IMR-90 (cell line): Measurements from ENCODE around the gene SFT2D2. TPM values are rescaled to one million over a fixed set of nuclear protein-coding genes. Genes with fewer than 3 reads are reported as not detected.

Source experiments
- ATAC-seq: fragments of 200-7000 bp; cut with Tn5 transposase; 2 replicates; pipeline ENCODE4 v1.9.1; 2020; ENCODE audit warnings: low read depth, mild to moderate bottlenecking, moderate library complexity
- BruUV-seq: library from RNA; stranded (reverse); fragments of 400-500 nt; replicated peaks from 2 replicates; lab custom pipeline; 2021; lab: Mats Ljungman, UMichigan
- CTCF ChIA-PET: fragments of 300-600 bp; formaldehyde crosslinking; extraction: SDS; loops from one replicate; lab custom pipeline; 2021; ENCODE audit warnings: antibody characterized with exemption; lab: Yijun Ruan, JAX
- POLR2A ChIA-PET: fragments of 300-600 bp; sonication (Branson Sonifier 250); formaldehyde crosslinking; loops from one replicate; lab custom pipeline; 2022; ENCODE audit warnings: antibody characterized with exemption; ENCODE audit not compliant: unreplicated experiment; lab: Charles Lee
- DNase-seq: peaks from one replicate; pipeline ENCODE4 v3.0.0; 2013
- H2AFZ ChIP-seq: replicated peaks from 2 replicates; pipeline ENCODE3; 2013; ENCODE audit warnings: low read length, mild to moderate bottlenecking; ENCODE audit not compliant: poor library complexity
- H2AK5ac ChIP-seq: 2 replicates; pipeline ENCODE4 v1.6.1; 2013; ENCODE audit warnings: low read depth, low read length, inconsistent platforms
- H2AK9ac ChIP-seq: replicated peaks from 2 replicates; pipeline ENCODE3; 2013; ENCODE audit warnings: mild to moderate bottlenecking, low read depth, low read length, moderate library complexity; ENCODE audit not compliant: poor library complexity
- H2BK120ac ChIP-seq: 2 replicates; pipeline ENCODE4 v1.6.1; 2013; ENCODE audit warnings: low read depth, low read length, inconsistent platforms
- H2BK15ac ChIP-seq: 3 replicates; pipeline ENCODE4 v1.6.1; 2013; ENCODE audit warnings: low read depth, low read length, inconsistent platforms
- H2BK20ac ChIP-seq: 2 replicates; pipeline ENCODE4 v1.6.1; 2013; ENCODE audit warnings: low read depth, mild to moderate bottlenecking, inconsistent platforms, low read length, moderate library complexity
- H2BK5ac ChIP-seq: 2 replicates; pipeline ENCODE4 v1.6.1; 2013; ENCODE audit warnings: mild to moderate bottlenecking, low read depth, low read length, inconsistent platforms; ENCODE audit not compliant: poor library complexity, severe bottlenecking
- H3K14ac ChIP-seq: replicated peaks from 2 replicates; pipeline ENCODE4 v1.6.1; 2013; ENCODE audit warnings: low read depth, low read length, inconsistent platforms
- H3K18ac ChIP-seq: 2 replicates; pipeline ENCODE4 v1.6.1; 2013; ENCODE audit warnings: low read depth, low read length, control low read depth
- H3K23ac ChIP-seq: 2 replicates; pipeline ENCODE4 v1.6.1; 2013; ENCODE audit warnings: low read depth, low read length, inconsistent platforms
- H3K27ac ChIP-seq: 2 replicates; pipeline ENCODE4 v1.5.1; 2013; ENCODE audit warnings: mild to moderate bottlenecking, control low read depth, low read length; ENCODE audit not compliant: insufficient read depth
- H3K27me3 ChIP-seq: 2 replicates; pipeline ENCODE4 v1.6.1; 2013; ENCODE audit warnings: low read length; ENCODE audit not compliant: control insufficient read depth, insufficient read depth
- H3K36me3 ChIP-seq: 2 replicates; pipeline ENCODE4 v1.6.1; 2013; ENCODE audit warnings: low read length, mixed read lengths; ENCODE audit not compliant: control insufficient read depth, insufficient read depth
- H3K4ac ChIP-seq: 2 replicates; pipeline ENCODE4 v1.6.1; 2013; ENCODE audit warnings: low read depth, low read length, inconsistent platforms
- H3K4me1 ChIP-seq: 2 replicates; pipeline ENCODE4 v1.6.1; 2013; ENCODE audit warnings: low read length, mixed read lengths; ENCODE audit not compliant: control insufficient read depth, insufficient read depth
- H3K4me2 ChIP-seq: 2 replicates; pipeline ENCODE4 v1.6.1; 2013; ENCODE audit warnings: low read depth, mild to moderate bottlenecking, control low read depth, low read length, moderate library complexity
- H3K4me3 ChIP-seq: 2 replicates; pipeline ENCODE4 v1.5.1; 2013; ENCODE audit warnings: low read depth, mild to moderate bottlenecking, control low read depth, low read length, moderate library complexity; ENCODE audit not compliant: insufficient read depth
- H3K56ac ChIP-seq: 2 replicates; pipeline ENCODE4 v1.6.1; 2013; ENCODE audit warnings: low read length, inconsistent platforms; ENCODE audit not compliant: insufficient read depth; ENCODE audit errors: extremely low read depth
- H3K79me1 ChIP-seq, 2 experiments: 2 replicates each; pipeline ENCODE4 v1.6.1; 2013; ENCODE audit warnings: low read length in 2 of 2, inconsistent platforms in 1 of 2, low read depth in 1 of 2
- H3K9ac ChIP-seq: 2 replicates; pipeline ENCODE4 v1.6.1; 2013; ENCODE audit warnings: low read depth, low read length, control low read depth
- H3K9me1 ChIP-seq: 2 replicates; pipeline ENCODE4 v1.6.1; 2013; ENCODE audit warnings: low read length, inconsistent platforms; ENCODE audit not compliant: insufficient read depth
- H3K9me3 ChIP-seq: 2 replicates; pipeline ENCODE4 v1.6.1; 2013; ENCODE audit warnings: low read length; ENCODE audit not compliant: control insufficient read depth, insufficient read depth
- H4K20me1 ChIP-seq: 2 replicates; pipeline ENCODE4 v1.6.1; 2013; ENCODE audit warnings: low read length, inconsistent platforms; ENCODE audit not compliant: insufficient read depth
- H4K5ac ChIP-seq: 2 replicates; pipeline ENCODE4 v1.6.1; 2013; ENCODE audit warnings: mild to moderate bottlenecking, low read depth, low read length, control low read depth
- H4K8ac ChIP-seq, 2 experiments: 2 replicates each; pipeline ENCODE4 v1.6.1; 2013; ENCODE audit warnings: low read depth in 2 of 2, low read length in 2 of 2, control low read depth in 1 of 2, inconsistent platforms in 1 of 2
- H4K91ac ChIP-seq: 2 replicates; pipeline ENCODE4 v1.6.1; 2013; ENCODE audit warnings: low read depth, low read length, inconsistent platforms; ENCODE audit not compliant: insufficient read depth
- BHLHE40 ChIP-seq: fragments of 150-350 bp; IDR thresholded peaks from 2 replicates; pipeline ENCODE4 v1.6.1; 2016; ENCODE audit warnings: mild to moderate bottlenecking, low read depth, low read length
- CEBPB ChIP-seq: IDR thresholded peaks from 2 replicates; pipeline ENCODE4 v1.6.1; 2012; ENCODE audit warnings: low read depth, low read length, improper control_type of control experiment
- CHD1 ChIP-seq: IDR thresholded peaks from 2 replicates; pipeline ENCODE4 v1.6.1; 2012; ENCODE audit warnings: low read depth, low read length, improper control_type of control experiment
- ELK1 ChIP-seq: fragments of 150-350 bp; IDR thresholded peaks from 2 replicates; pipeline ENCODE4 v1.6.1; 2016; ENCODE audit warnings: low read depth, mild to moderate bottlenecking, low read length, moderate library complexity, borderline replicate concordance
- MAFK ChIP-seq: IDR thresholded peaks from 2 replicates; pipeline ENCODE4 v1.6.1; 2012; ENCODE audit warnings: low read depth, low read length, improper control_type of control experiment
- MAZ ChIP-seq: IDR thresholded peaks from 2 replicates; pipeline ENCODE4 v1.6.1; 2012; ENCODE audit warnings: low read depth, mild to moderate bottlenecking, low read length, improper control_type of control experiment, moderate library complexity, borderline replicate concordance
- MXI1 ChIP-seq: IDR thresholded peaks from 2 replicates; pipeline ENCODE4 v1.6.1; 2012; ENCODE audit warnings: low read depth, mild to moderate bottlenecking, low read length, moderate library complexity, borderline replicate concordance
- NFE2L2 ChIP-seq: fragments of 150-350 bp; IDR thresholded peaks from 2 replicates; pipeline ENCODE4 v1.6.1; 2016; ENCODE audit warnings: low read depth, mild to moderate bottlenecking, low read length
- RAD21 ChIP-seq: IDR thresholded peaks from 2 replicates; pipeline ENCODE4 v1.6.1; 2012; ENCODE audit warnings: low read length, improper control_type of control experiment
- RFX5 ChIP-seq: IDR thresholded peaks from 2 replicates; pipeline ENCODE4 v1.8.0; 2012; ENCODE audit warnings: low read depth, mild to moderate bottlenecking, low read length, moderate library complexity
- WGBS, 2 experiments: methylation state at CpG; one replicate each; pipeline versions ENCODE4 v1.1.5 to v1.1.7; 2013; ENCODE audit warnings: missing lambda C conversion rate in 2 of 2; ENCODE audit not compliant: insufficient read length in 1 of 2; ENCODE audit errors: extremely low coverage in 2 of 2; 5-methylcytosine and 5-hydroxymethylcytosine counted together
- dilution Hi-C: fragments of 300-500 bp; cut with HindIII; formaldehyde crosslinking; loops from one replicate; pipeline ENCODE4 v1.14.3; 2018; ENCODE audit warnings: low sequenced_read_pairs; ENCODE audit not compliant: unreplicated experiment
- in situ Hi-C: fragments of 300-500 bp; cut with MboI; formaldehyde crosslinking; loops from 3 replicates; pipeline ENCODE4 v1.14.3; 2019; ENCODE audit warnings: low sequenced_read_pairs, inconsistent platforms, mixed read lengths
- intact Hi-C: fragments of 100-400 bp; cut with micrococcal nuclease; formaldehyde crosslinking; loops from 2 replicates; pipeline ENCODE4 v1.10.0; 2022
- polyA plus RNA-seq, 3 experiments: library from polyadenylated mRNA; depleted of rRNA; stranded (reverse); fragments of >200 nt; gene quantifications; 2 replicates each; pipeline ENCODE4 v1.2.3, GENCODE V29; 2012; ENCODE audit warnings: low replicate concordance in 1 of 3
- total RNA-seq: library from RNA; depleted of rRNA; stranded (reverse); fragments of >200 nt; gene quantifications from 2 replicates; pipeline ENCODE4 v1.2.3, GENCODE V29; 2012
- TF ChIP-seq, protein P1 (sequence below): conservative IDR thresholded peaks from 2 replicates; pipeline ENCODE4 v1.5.1; 2012; ENCODE audit warnings: mild to moderate bottlenecking, low read depth, low read length, improper control_type of control experiment
- TF ChIP-seq, protein P2 (sequence below): fragments of 150-350 bp; IDR thresholded peaks from 2 replicates; pipeline ENCODE4 v1.6.1; 2017; ENCODE audit warnings: mild to moderate bottlenecking, antibody characterized with exemption, low read length, low read depth

Gene SFT2D2
- total and polyA plus RNA-seq, 2 of the 4 experiments (the other 2 are of a cell fraction) = 11.1 to 37.6 TPM

DNA sequence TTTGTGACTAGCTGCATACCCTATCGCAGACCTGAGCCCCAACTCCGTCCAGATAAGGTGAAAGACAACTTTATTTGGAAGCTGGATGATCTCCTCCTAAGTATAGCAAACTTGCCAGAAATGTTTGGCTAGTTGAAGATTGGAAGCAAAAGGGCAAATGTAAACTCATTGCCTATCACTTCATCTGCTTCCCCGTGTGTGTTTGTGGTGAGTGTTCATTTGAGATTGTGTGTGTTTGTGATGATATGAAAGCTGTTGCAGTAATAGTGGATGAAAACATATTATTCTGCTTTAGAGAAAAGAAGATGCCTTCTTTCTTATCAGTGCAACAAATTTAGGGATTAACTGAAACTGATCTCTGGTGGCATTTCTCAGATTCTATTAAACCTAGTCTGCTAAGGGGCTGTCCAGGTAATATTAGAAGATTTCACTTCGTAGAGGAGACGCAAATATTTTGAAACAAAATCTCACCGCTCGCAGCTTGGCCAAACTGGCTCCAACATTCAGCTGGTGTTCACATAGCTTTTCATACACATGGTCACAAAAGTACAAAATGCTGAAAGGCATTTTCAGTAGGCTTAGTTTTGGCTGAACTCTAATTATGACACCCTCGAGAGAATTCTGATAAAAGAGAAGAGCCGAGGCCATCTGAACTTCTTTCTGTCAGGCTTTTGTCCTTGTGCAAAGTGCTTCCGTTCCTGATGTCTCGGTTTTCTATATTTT lies 56.0 kb downstream of the SFT2D2 start:
- WGBS, 2 experiments = no CpG with 5 or more reads among the region's 11 CpGs

More for the DNA sequence above, 56.0 kb downstream of the SFT2D2 start:
- Histone ChIP-seq H3K4me1 (peaks cover 4% of the 10 kb centered on the region), H3K9ac (no peak overlapping the region), H2BK120ac (no peak overlapping the region), H3K56ac (no peak overlapping the region), H3K9me3 (no peaks in the 10 kb centered on the region), H3K79me1 (no peaks in the 10 kb centered on the region), H4K20me1 (no peaks in the 10 kb centered on the region), H3K4ac (no peak overlapping the region), H2BK20ac (no peak overlapping the region), H3K27ac (no peak overlapping the region), H3K27me3 (no peaks in the 10 kb centered on the region), H3K36me3 (no peaks in the 10 kb centered on the region), H3K4me3 (no peak overlapping the region), H4K5ac (no peak overlapping the region), H3K23ac (no peak overlapping the region), H3K18ac (no peak overlapping the region), H3K14ac (no peak overlapping the region), H2AFZ (no peak overlapping the region), H2AK5ac (no peak overlapping the region), H4K8ac (no peak overlapping the region), H2AK9ac (no peak overlapping the region), H2BK5ac (no peak overlapping the region), H2BK15ac (no peak overlapping the region), H4K91ac (no peak overlapping the region), H3K9me1 (no peaks in the 10 kb centered on the region), H3K4me2 (no peak overlapping the region)
- in situ Hi-C loops = no loop called here
- dilution Hi-C loops = no loop called here
- no TSS peak for BruUV-seq
- TF ChIP-seq CEBPB = no peak
- no peak for TF ChIP-seq CHD1
- TF ChIP-seq, protein P1, sequence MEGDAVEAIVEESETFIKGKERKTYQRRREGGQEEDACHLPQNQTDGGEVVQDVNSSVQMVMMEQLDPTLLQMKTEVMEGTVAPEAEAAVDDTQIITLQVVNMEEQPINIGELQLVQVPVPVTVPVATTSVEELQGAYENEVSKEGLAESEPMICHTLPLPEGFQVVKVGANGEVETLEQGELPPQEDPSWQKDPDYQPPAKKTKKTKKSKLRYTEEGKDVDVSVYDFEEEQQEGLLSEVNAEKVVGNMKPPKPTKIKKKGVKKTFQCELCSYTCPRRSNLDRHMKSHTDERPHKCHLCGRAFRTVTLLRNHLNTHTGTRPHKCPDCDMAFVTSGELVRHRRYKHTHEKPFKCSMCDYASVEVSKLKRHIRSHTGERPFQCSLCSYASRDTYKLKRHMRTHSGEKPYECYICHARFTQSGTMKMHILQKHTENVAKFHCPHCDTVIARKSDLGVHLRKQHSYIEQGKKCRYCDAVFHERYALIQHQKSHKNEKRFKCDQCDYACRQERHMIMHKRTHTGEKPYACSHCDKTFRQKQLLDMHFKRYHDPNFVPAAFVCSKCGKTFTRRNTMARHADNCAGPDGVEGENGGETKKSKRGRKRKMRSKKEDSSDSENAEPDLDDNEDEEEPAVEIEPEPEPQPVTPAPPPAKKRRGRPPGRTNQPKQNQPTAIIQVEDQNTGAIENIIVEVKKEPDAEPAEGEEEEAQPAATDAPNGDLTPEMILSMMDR = no peak
- no peak for TF ChIP-seq MXI1
- no peak for TF ChIP-seq NFE2L2
- no peak for TF ChIP-seq MAZ
- TF ChIP-seq RFX5 = no peak
- no peak for TF ChIP-seq RAD21
- no peak for TF ChIP-seq ELK1
- TF ChIP-seq BHLHE40 = no peak
- TF ChIP-seq, protein P2, sequence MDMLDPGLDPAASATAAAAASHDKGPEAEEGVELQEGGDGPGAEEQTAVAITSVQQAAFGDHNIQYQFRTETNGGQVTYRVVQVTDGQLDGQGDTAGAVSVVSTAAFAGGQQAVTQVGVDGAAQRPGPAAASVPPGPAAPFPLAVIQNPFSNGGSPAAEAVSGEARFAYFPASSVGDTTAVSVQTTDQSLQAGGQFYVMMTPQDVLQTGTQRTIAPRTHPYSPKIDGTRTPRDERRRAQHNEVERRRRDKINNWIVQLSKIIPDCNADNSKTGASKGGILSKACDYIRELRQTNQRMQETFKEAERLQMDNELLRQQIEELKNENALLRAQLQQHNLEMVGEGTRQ = no peak
- no peak for TF ChIP-seq MAFK
- DNase-seq (no peak), ATAC-seq (no peak)
- POLR2A ChIA-PET = no interaction called here
- intact Hi-C loops = no loop called here
- CTCF ChIA-PET = no interaction called here
